ENCODE data around the gene MDC1. TPM values are rescaled to one million over a fixed set of nuclear protein-coding genes. Genes with fewer than 3 reads are reported as not detected.

The MDC1 gene
- polyA plus RNA-seq, 3 donors: 0.27 to 4.5 (median 0.34) TPM

GRCh38 chr6:30691208-30691847 is 25.8 kb downstream of the MDC1 start:
- peak overlapping the region in 1 of 2 donors; percentile 99 for H3K27ac ChIP-seq (ENCODE audit: low read depth in 1 of 2, low read length in 2 of 2)
- no peaks in the 10 kb centered on the region for H3K9me3 Mint-ChIP-seq
- peaks cover 37 to 40% of the 10 kb centered on the region in 2 donors for H3K4me1 ChIP-seq (ENCODE audit: control insufficient read depth in 1 of 2, insufficient read depth in 2 of 2, low read length in 2 of 2)
- peak overlapping the region in 6 of 7 donors; percentile 70 to 98 (median 80) for H3K27ac Mint-ChIP-seq
- WGBS (ENCODE audit: insufficient coverage): 93% methylated on average over 2 of the region's 8 CpGs
- no peaks in the 10 kb centered on the region for H3K9me3 ChIP-seq (replicated peaks in 1 of 2; ENCODE audit: control insufficient read depth in 1 of 2, insufficient read depth in 1 of 2, low read length in 2 of 2)
- peaks cover 43% of the 10 kb centered on the region for H3K4me1 Mint-ChIP-seq
- peak overlapping the region; percentile 88 to 97 for H3K4me3 Mint-ChIP-seq
- peaks cover 2% of the 10 kb centered on the region for H4K20me1 ChIP-seq (ENCODE audit: insufficient read depth, low read length)
- peak overlapping the region; percentile 70 to 100 (median 95) for H3K4me3 ChIP-seq (replicated peaks in 1 of 3; ENCODE audit: low read depth in 2 of 3, low read length in 3 of 3)
- H3K36me3 Mint-ChIP-seq: peaks cover 4 to 6% of the 10 kb centered on the region in 2 donors
- no peaks in the 10 kb centered on the region for H3K36me3 ChIP-seq (replicated peaks in 1 of 2; ENCODE audit: control insufficient read depth in 1 of 2, insufficient read depth in 2 of 2, low read length in 2 of 2)
- no peaks in the 10 kb centered on the region for H3K27me3 ChIP-seq (ENCODE audit: control insufficient read depth in 2 of 2, insufficient read depth in 2 of 2, low read length in 2 of 2)
- peak overlapping the region; percentile 89 for H2AFZ ChIP-seq (ENCODE audit: insufficient read depth, low read depth, low read length, poor library complexity, severe bottlenecking)
- peak overlapping the region; percentile 100 for H3K4me2 ChIP-seq (replicated peaks; ENCODE audit: extremely low read depth, low read length, poor library complexity, severe bottlenecking)
- no peak for TF ChIP-seq CTCF (IDR thresholded peaks at IDR 0.05)
- H3K79me2 ChIP-seq (ENCODE audit: insufficient read depth, low read length): peaks cover 40% of the 10 kb centered on the region
- intact Hi-C loops (cut with micrococcal nuclease): no loop called here
- DNase-seq: no peak
- peaks cover 0 to 4% (median 0%) of the 10 kb centered on the region in 3 donors for H3K27me3 Mint-ChIP-seq (ENCODE audit: low read depth in 3 of 3)
- H3K9ac ChIP-seq (ENCODE audit: insufficient read depth, low read length, poor library complexity, severe bottlenecking): peak overlapping the region; percentile 66

GRCh38 chr6:30690403-30691207 is 26.5 kb downstream of the MDC1 start, which contains the start of gene NRM:
Gene NRM, minus strand, starts transcription at chr6:30690984. Its CDS starts 10 bp downstream, at chr6:30690974.
- H2AFZ ChIP-seq (ENCODE audit: insufficient read depth, low read depth, low read length, poor library complexity, severe bottlenecking): peak within 1 kb of the TSS; percentile 89
- peaks cover 38 to 43% of the 10 kb centered on the region in 2 donors for H3K4me1 ChIP-seq (ENCODE audit: control insufficient read depth in 1 of 2, insufficient read depth in 2 of 2, low read length in 2 of 2)
- Mint-ChIP-seq H3K27me3 (ENCODE audit: low read depth in 3 of 3) (peaks cover 0 to 4% (median 0%) of the 10 kb centered on the region in 3 donors), H3K4me3 (peak within 1 kb of the TSS; percentile 97 to 99), H3K36me3 (peaks cover 4 to 6% of the 10 kb centered on the region in 2 donors), H3K27ac (peak within 1 kb of the TSS; percentile 93 to 99 (median 98)), H3K9me3 (no peaks in the 10 kb centered on the region), H3K4me1 (peaks cover 43% of the 10 kb centered on the region)
- intact Hi-C loops (cut with micrococcal nuclease): no loop called here
- H3K4me3 ChIP-seq (replicated peaks in 1 of 3; ENCODE audit: low read depth in 2 of 3, low read length in 3 of 3): peak within 1 kb of the TSS; percentile 70 to 100 (median 95)
- TF ChIP-seq CTCF (IDR thresholded peaks at IDR 0.05): no peak
- peaks cover 8% of the 10 kb centered on the region for H4K20me1 ChIP-seq (ENCODE audit: insufficient read depth, low read length)
- 0% methylated on average over 34 of the region's 40 CpGs for WGBS (ENCODE audit: insufficient coverage)
- H3K36me3 ChIP-seq (replicated peaks in 1 of 2; ENCODE audit: control insufficient read depth in 1 of 2, insufficient read depth in 2 of 2, low read length in 2 of 2): no peaks in the 10 kb centered on the region
- H3K4me2 ChIP-seq (replicated peaks; ENCODE audit: extremely low read depth, low read length, poor library complexity, severe bottlenecking): peak within 1 kb of the TSS; percentile 100
- peak within 1 kb of the TSS; percentile 51 to 99 for H3K27ac ChIP-seq (ENCODE audit: low read depth in 1 of 2, low read length in 2 of 2)
- DNase-seq: peak; percentile 75 to 77 (median 77)
- H3K79me2 ChIP-seq (ENCODE audit: insufficient read depth, low read length): peaks cover 48% of the 10 kb centered on the region
- peak within 1 kb of the TSS; percentile 66 for H3K9ac ChIP-seq (ENCODE audit: insufficient read depth, low read length, poor library complexity, severe bottlenecking)
- H3K27me3 ChIP-seq (ENCODE audit: control insufficient read depth in 2 of 2, insufficient read depth in 2 of 2, low read length in 2 of 2): no peaks in the 10 kb centered on the region
- H3K9me3 ChIP-seq (replicated peaks in 1 of 2; ENCODE audit: control insufficient read depth in 1 of 2, insufficient read depth in 1 of 2, low read length in 2 of 2): no peaks in the 10 kb centered on the region
